ENCODE data around the gene KIF13A.
"Not testable (repeated sequence)": the region's sequence is repeated elsewhere in the genome, so short reads cannot be mapped to it uniquely, and the experiment has no call there.

KIF13A gene

DNA sequence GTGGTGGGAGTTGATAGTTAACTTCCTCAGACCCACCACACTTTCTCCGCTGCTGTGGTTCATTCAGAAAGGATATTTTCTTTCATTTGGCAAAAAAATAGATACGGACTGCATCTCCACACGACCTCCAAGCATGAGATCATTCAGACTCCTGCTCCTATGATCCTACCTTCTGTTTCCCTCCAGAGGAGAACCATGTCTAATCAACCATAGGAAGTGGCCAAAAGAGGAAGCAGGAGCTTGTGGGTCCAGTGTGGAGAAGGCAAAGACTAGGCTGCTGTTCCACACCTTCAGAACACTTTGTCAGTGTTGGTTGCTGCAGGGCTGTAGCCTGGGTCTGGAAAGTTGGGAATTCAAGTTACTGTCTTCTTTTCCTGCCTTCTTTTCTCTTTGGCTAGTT, 10.6 kb upstream of the KIF13A start:
- no peak for DNase-seq

GRCh38 chr6:17995414-17995813, 8.0 kb upstream of the KIF13A start:
- no peak for DNase-seq

DNA sequence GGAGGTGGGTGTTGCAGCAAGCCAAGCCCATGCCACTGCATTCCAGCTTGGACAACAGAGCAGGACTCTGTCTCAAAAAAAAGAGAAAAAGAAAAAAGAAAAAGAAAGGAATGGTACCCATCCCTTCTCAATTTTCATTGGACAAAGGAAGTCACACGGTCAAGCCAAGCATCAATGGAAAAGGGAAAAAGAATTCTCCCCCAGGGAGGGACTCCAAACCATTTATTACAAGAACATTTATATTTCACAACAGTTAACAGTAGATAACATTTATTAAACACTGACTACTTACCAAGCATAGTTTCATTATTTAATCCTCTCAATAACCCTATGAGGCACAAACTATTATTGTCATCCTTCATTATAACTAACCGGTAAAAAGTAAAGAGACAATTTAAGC, 6.6 kb upstream of the KIF13A start:
- no peak for DNase-seq

DNA sequence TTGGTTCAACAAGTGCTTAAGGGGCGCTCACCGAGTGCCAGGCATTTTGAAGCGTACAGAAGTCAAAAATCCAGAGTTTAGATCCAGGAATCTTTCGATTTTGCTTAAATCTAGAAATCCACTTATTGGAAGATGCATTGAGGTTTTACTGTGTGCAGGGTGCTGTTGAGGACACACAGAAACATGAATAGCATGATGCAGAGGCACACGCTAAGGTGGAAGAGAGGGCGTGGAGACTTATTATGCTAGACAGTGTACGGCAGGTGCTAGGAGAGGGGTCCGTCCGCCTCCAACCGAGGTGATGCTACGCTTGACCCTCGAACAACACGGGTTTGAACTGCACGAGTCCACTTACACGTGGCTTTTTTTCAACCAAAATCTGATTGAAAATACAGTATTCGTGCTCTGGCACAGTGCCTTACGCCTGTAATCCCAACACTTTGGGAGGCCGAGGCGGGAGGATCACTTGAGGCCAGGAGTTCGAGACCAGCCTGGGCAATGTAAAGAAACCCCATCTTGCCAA, 1.0 kb upstream of the KIF13A start:
- DNase-seq, result no peak

- DNase-seq, result no peak
Measured at GRCh38 chr6:17987697-17988421, 424 bp upstream of the KIF13A start.

GRCh38 chr6:17986656-17987446, 584 bp downstream of the KIF13A start:
- no peak for DNase-seq

DNA sequence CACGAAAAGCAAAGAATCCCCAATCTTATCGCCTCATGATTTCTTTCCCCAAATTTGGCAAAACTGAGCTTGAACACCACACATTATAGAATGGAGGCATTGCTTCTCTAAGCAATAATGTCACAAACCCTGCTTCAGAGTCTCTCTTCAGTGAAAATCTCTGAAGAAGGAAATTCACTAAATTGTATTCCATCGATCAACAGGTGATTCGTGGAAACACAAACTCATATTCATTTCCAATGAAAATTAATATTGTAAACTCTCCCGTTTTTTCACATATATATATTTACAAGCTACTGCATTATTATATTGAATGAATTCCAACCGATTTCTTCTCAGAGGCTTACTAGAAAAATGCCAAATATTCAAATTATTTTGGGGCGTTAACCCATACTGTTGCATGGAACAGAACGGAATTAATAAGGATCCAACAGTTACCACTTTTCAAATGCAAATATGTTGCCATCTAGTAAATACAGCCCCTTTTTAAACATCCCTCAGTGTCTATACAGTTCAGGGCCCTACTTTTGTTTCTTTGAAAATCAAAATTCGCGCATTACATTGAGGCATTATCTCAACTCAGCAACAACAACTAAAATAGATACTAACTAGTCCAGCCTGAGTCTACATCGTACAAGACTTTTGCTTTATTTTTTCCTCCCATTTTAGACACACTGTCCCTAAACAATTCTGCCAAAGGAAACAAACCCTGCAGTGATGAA, 1.3 kb downstream of the KIF13A start:
- no peak for DNase-seq

GRCh38 chr6:17984812-17985670, 2.4 kb downstream of the KIF13A start:
- no peak for DNase-seq

- no peak for DNase-seq
Measured at GRCh38 chr6:17984399-17984798, 3.0 kb downstream of the KIF13A start.

GRCh38 chr6:17983730-17984129, 3.7 kb downstream of the KIF13A start:
- DNase-seq, result no peak

DNA sequence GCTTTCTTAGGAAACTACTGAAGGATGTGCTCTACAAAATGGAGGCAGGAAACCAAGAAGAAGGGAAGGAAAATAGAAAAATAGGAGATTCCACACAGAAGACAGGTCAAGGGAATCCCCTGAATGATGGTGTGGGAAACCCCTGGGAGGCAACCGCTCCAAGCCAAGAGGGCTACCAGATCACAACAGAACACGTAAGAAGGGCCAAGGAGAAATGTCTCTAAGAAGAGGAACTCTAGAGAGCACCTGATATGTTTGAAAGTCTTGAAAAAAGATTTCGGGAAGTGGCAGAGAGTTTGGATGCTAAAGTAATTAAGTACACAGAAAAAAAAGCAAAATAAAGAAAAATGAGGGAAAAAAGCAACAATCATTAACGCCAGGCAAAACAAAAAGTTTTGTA, 7.1 kb downstream of the KIF13A start:
- no peak for DNase-seq

DNA sequence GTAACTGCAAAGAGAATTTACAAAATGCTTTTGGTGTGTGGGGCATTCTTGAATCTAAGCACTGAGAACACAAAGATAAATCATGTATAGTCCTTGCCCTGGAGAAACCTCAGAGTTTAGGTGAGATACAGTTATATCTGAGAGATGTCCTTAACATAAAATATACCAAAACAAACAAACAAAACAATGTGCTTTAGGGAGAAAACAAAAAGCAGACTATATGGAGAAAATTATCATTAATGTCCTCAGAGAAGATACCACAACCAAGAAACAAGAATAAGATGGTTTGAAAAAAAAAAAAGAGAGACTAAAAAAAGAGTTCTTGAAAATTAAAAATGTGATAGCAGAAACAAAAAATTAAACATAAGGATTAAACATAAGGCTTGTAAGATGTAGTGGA, 8.0 kb downstream of the KIF13A start:
- no peak for DNase-seq

DNA sequence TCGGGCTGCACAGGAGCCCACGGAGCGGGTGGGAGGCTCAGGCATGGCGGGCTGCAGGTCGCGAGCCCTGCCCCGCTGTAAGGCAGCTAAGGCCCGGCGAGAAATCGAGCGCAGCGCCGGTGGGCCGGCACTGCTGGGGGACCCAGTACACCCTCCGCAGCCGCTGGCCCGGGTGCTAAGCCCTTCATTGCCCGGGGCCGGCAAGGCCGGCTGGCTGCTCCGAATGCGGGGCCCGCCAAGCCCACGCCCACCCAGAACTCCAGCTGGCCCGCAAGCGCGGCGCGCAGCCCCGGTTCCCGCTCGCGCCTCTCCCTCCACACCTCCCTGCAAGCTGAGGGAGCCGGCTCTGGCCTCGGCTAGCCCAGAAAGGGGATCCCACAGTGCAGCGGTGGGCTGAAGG, 11.2 kb downstream of the KIF13A start:
- DNase-seq, result not testable (repeated sequence)

GRCh38 chr6:17974570-17975368, 12.7 kb downstream of the KIF13A start:
- no peak for DNase-seq

- no peak for DNase-seq
Measured at GRCh38 chr6:17972978-17973622, 14.3 kb downstream of the KIF13A start.

- DNase-seq, result no peak
Measured at GRCh38 chr6:17972074-17972952, 15.1 kb downstream of the KIF13A start.

- no peak for DNase-seq
Measured at GRCh38 chr6:17971128-17972073, 16.0 kb downstream of the KIF13A start.

DNA sequence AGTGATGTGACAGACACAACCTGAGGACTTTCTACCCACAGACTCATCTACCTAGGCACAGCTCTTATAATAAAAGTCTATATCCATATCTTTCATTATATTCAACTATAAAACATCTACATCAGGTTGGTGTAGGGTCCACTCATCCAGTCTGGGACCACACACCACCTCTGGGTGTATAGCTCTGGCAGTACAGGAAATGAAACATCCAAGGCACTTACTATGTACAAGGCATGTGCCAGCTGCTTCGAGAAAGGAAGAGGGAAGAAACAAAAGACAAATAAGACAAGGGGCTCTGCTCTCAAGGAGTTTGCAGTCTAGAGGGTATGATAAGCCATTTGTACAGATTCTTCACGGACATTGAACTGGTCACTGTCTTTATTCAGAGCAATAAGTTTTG, 18.6 kb downstream of the KIF13A start:
- no peak for DNase-seq

Measured in NCI-H2081 treated with DMSO at 0.1 percent for 48 hours (cell line).